IMR-90 (cell line): ENCODE results near the gene NCOA5. TPM values are rescaled to one million over a fixed set of nuclear protein-coding genes. Genes with fewer than 3 reads are reported as not detected.

ENCODE experiments used
- ATAC-seq: fragments of 200-7000 bp; cut with Tn5 transposase; 2 replicates; pipeline ENCODE4 v1.9.1; 2020; ENCODE audit warnings: low read depth, mild to moderate bottlenecking, moderate library complexity
- BruUV-seq: library from RNA; stranded (reverse); fragments of 400-500 nt; replicated peaks from 2 replicates; lab custom pipeline; 2021; lab: Mats Ljungman, UMichigan
- CTCF ChIA-PET: fragments of 300-600 bp; formaldehyde crosslinking; extraction: SDS; loops from one replicate; lab custom pipeline; 2021; ENCODE audit warnings: antibody characterized with exemption; lab: Yijun Ruan, JAX
- POLR2A ChIA-PET: fragments of 300-600 bp; sonication (Branson Sonifier 250); formaldehyde crosslinking; loops from one replicate; lab custom pipeline; 2022; ENCODE audit warnings: antibody characterized with exemption; ENCODE audit not compliant: unreplicated experiment; lab: Charles Lee
- DNase-seq: peaks from one replicate; pipeline ENCODE4 v3.0.0; 2013
- H2AFZ ChIP-seq: replicated peaks from 2 replicates; pipeline ENCODE3; 2013; ENCODE audit warnings: low read length, mild to moderate bottlenecking; ENCODE audit not compliant: poor library complexity
- H2AK5ac ChIP-seq: 2 replicates; pipeline ENCODE4 v1.6.1; 2013; ENCODE audit warnings: low read depth, low read length, inconsistent platforms
- H2AK9ac ChIP-seq: replicated peaks from 2 replicates; pipeline ENCODE3; 2013; ENCODE audit warnings: mild to moderate bottlenecking, low read depth, low read length, moderate library complexity; ENCODE audit not compliant: poor library complexity
- H2BK120ac ChIP-seq: 2 replicates; pipeline ENCODE4 v1.6.1; 2013; ENCODE audit warnings: low read depth, low read length, inconsistent platforms
- H2BK15ac ChIP-seq: 3 replicates; pipeline ENCODE4 v1.6.1; 2013; ENCODE audit warnings: low read depth, low read length, inconsistent platforms
- H2BK20ac ChIP-seq: 2 replicates; pipeline ENCODE4 v1.6.1; 2013; ENCODE audit warnings: low read depth, mild to moderate bottlenecking, inconsistent platforms, low read length, moderate library complexity
- H2BK5ac ChIP-seq: 2 replicates; pipeline ENCODE4 v1.6.1; 2013; ENCODE audit warnings: mild to moderate bottlenecking, low read depth, low read length, inconsistent platforms; ENCODE audit not compliant: poor library complexity, severe bottlenecking
- H3K14ac ChIP-seq: replicated peaks from 2 replicates; pipeline ENCODE4 v1.6.1; 2013; ENCODE audit warnings: low read depth, low read length, inconsistent platforms
- H3K18ac ChIP-seq: 2 replicates; pipeline ENCODE4 v1.6.1; 2013; ENCODE audit warnings: low read depth, low read length, control low read depth
- H3K23ac ChIP-seq: 2 replicates; pipeline ENCODE4 v1.6.1; 2013; ENCODE audit warnings: low read depth, low read length, inconsistent platforms
- H3K27ac ChIP-seq: 2 replicates; pipeline ENCODE4 v1.5.1; 2013; ENCODE audit warnings: mild to moderate bottlenecking, control low read depth, low read length; ENCODE audit not compliant: insufficient read depth
- H3K27me3 ChIP-seq: 2 replicates; pipeline ENCODE4 v1.6.1; 2013; ENCODE audit warnings: low read length; ENCODE audit not compliant: control insufficient read depth, insufficient read depth
- H3K36me3 ChIP-seq: 2 replicates; pipeline ENCODE4 v1.6.1; 2013; ENCODE audit warnings: low read length, mixed read lengths; ENCODE audit not compliant: control insufficient read depth, insufficient read depth
- H3K4ac ChIP-seq: 2 replicates; pipeline ENCODE4 v1.6.1; 2013; ENCODE audit warnings: low read depth, low read length, inconsistent platforms
- H3K4me1 ChIP-seq: 2 replicates; pipeline ENCODE4 v1.6.1; 2013; ENCODE audit warnings: low read length, mixed read lengths; ENCODE audit not compliant: control insufficient read depth, insufficient read depth
- H3K4me2 ChIP-seq: 2 replicates; pipeline ENCODE4 v1.6.1; 2013; ENCODE audit warnings: low read depth, mild to moderate bottlenecking, control low read depth, low read length, moderate library complexity
- H3K4me3 ChIP-seq: 2 replicates; pipeline ENCODE4 v1.5.1; 2013; ENCODE audit warnings: low read depth, mild to moderate bottlenecking, control low read depth, low read length, moderate library complexity; ENCODE audit not compliant: insufficient read depth
- H3K56ac ChIP-seq: 2 replicates; pipeline ENCODE4 v1.6.1; 2013; ENCODE audit warnings: low read length, inconsistent platforms; ENCODE audit not compliant: insufficient read depth; ENCODE audit errors: extremely low read depth
- H3K79me1 ChIP-seq, 2 experiments: 2 replicates each; pipeline ENCODE4 v1.6.1; 2013; ENCODE audit warnings: low read length in 2 of 2, inconsistent platforms in 1 of 2, low read depth in 1 of 2
- H3K9ac ChIP-seq: 2 replicates; pipeline ENCODE4 v1.6.1; 2013; ENCODE audit warnings: low read depth, low read length, control low read depth
- H3K9me1 ChIP-seq: 2 replicates; pipeline ENCODE4 v1.6.1; 2013; ENCODE audit warnings: low read length, inconsistent platforms; ENCODE audit not compliant: insufficient read depth
- H3K9me3 ChIP-seq: 2 replicates; pipeline ENCODE4 v1.6.1; 2013; ENCODE audit warnings: low read length; ENCODE audit not compliant: control insufficient read depth, insufficient read depth
- H4K20me1 ChIP-seq: 2 replicates; pipeline ENCODE4 v1.6.1; 2013; ENCODE audit warnings: low read length, inconsistent platforms; ENCODE audit not compliant: insufficient read depth
- H4K5ac ChIP-seq: 2 replicates; pipeline ENCODE4 v1.6.1; 2013; ENCODE audit warnings: mild to moderate bottlenecking, low read depth, low read length, control low read depth
- H4K8ac ChIP-seq, 2 experiments: 2 replicates each; pipeline ENCODE4 v1.6.1; 2013; ENCODE audit warnings: low read depth in 2 of 2, low read length in 2 of 2, control low read depth in 1 of 2, inconsistent platforms in 1 of 2
- H4K91ac ChIP-seq: 2 replicates; pipeline ENCODE4 v1.6.1; 2013; ENCODE audit warnings: low read depth, low read length, inconsistent platforms; ENCODE audit not compliant: insufficient read depth
- CEBPB ChIP-seq: IDR thresholded peaks from 2 replicates; pipeline ENCODE4 v1.6.1; 2012; ENCODE audit warnings: low read depth, low read length, improper control_type of control experiment
- ELK1 ChIP-seq: fragments of 150-350 bp; IDR thresholded peaks from 2 replicates; pipeline ENCODE4 v1.6.1; 2016; ENCODE audit warnings: low read depth, mild to moderate bottlenecking, low read length, moderate library complexity, borderline replicate concordance
- FOS ChIP-seq: fragments of 150-350 bp; IDR thresholded peaks from 2 replicates; pipeline ENCODE4 v1.6.1; 2016; ENCODE audit warnings: low read depth, low read length
- MAZ ChIP-seq: IDR thresholded peaks from 2 replicates; pipeline ENCODE4 v1.6.1; 2012; ENCODE audit warnings: low read depth, mild to moderate bottlenecking, low read length, improper control_type of control experiment, moderate library complexity, borderline replicate concordance
- MXI1 ChIP-seq: IDR thresholded peaks from 2 replicates; pipeline ENCODE4 v1.6.1; 2012; ENCODE audit warnings: low read depth, mild to moderate bottlenecking, low read length, moderate library complexity, borderline replicate concordance
- NFE2L2 ChIP-seq: fragments of 150-350 bp; IDR thresholded peaks from 2 replicates; pipeline ENCODE4 v1.6.1; 2016; ENCODE audit warnings: low read depth, mild to moderate bottlenecking, low read length
- POLR2A ChIP-seq: IDR thresholded peaks from 2 replicates; pipeline ENCODE4 v1.6.1; 2012; ENCODE audit warnings: mild to moderate bottlenecking, low read depth, low read length
- RAD21 ChIP-seq: IDR thresholded peaks from 2 replicates; pipeline ENCODE4 v1.6.1; 2012; ENCODE audit warnings: low read length, improper control_type of control experiment
- RCOR1 ChIP-seq: IDR thresholded peaks from 2 replicates; pipeline ENCODE4 v1.6.1; 2012; ENCODE audit warnings: mild to moderate bottlenecking, low read length, improper control_type of control experiment; ENCODE audit not compliant: insufficient replicate concordance
- RFX5 ChIP-seq: IDR thresholded peaks from 2 replicates; pipeline ENCODE4 v1.8.0; 2012; ENCODE audit warnings: low read depth, mild to moderate bottlenecking, low read length, moderate library complexity
- SMC3 ChIP-seq: fragments of 150-350 bp; IDR thresholded peaks from 2 replicates; pipeline ENCODE4 v1.6.1; 2016; ENCODE audit warnings: low read depth, mild to moderate bottlenecking, antibody characterized with exemption, low read length, moderate library complexity
- WGBS, 2 experiments: methylation state at CpG; one replicate each; pipeline versions ENCODE4 v1.1.5 to v1.1.7; 2013; ENCODE audit warnings: missing lambda C conversion rate in 2 of 2; ENCODE audit not compliant: insufficient read length in 1 of 2; ENCODE audit errors: extremely low coverage in 2 of 2; 5-methylcytosine and 5-hydroxymethylcytosine counted together
- dilution Hi-C: fragments of 300-500 bp; cut with HindIII; formaldehyde crosslinking; loops from one replicate; pipeline ENCODE4 v1.14.3; 2018; ENCODE audit warnings: low sequenced_read_pairs; ENCODE audit not compliant: unreplicated experiment
- in situ Hi-C: fragments of 300-500 bp; cut with MboI; formaldehyde crosslinking; loops from 3 replicates; pipeline ENCODE4 v1.14.3; 2019; ENCODE audit warnings: low sequenced_read_pairs, inconsistent platforms, mixed read lengths
- intact Hi-C: fragments of 100-400 bp; cut with micrococcal nuclease; formaldehyde crosslinking; loops from 2 replicates; pipeline ENCODE4 v1.10.0; 2022
- polyA plus RNA-seq, 3 experiments: library from polyadenylated mRNA; depleted of rRNA; stranded (reverse); fragments of >200 nt; gene quantifications; 2 replicates each; pipeline ENCODE4 v1.2.3, GENCODE V29; 2012; ENCODE audit warnings: low replicate concordance in 1 of 3
- total RNA-seq: library from RNA; depleted of rRNA; stranded (reverse); fragments of >200 nt; gene quantifications from 2 replicates; pipeline ENCODE4 v1.2.3, GENCODE V29; 2012
- TF ChIP-seq, protein P1 (sequence below): fragments of 150-350 bp; IDR thresholded peaks from 2 replicates; pipeline ENCODE4 v1.6.1; 2017; ENCODE audit warnings: mild to moderate bottlenecking, antibody characterized with exemption, low read length, low read depth

Gene NCOA5
- total and polyA plus RNA-seq, 2 of the 4 experiments (the other 2 are of a cell fraction), result 17.4 to 20.6 TPM

GRCh38 chr20:46133886-46134654, 44.3 kb upstream of the NCOA5 start:
- Histone ChIP-seq H3K18ac (no peak overlapping the region), H3K9me1 (no peaks in the 10 kb centered on the region), H2AK5ac (no peak overlapping the region), H3K36me3 (no peaks in the 10 kb centered on the region), H3K56ac (no peak overlapping the region), H3K79me1 (no peaks in the 10 kb centered on the region), H4K91ac (no peak overlapping the region), H2BK15ac (no peak overlapping the region), H3K9ac (no peak overlapping the region), H2BK5ac (no peak overlapping the region), H3K4me1 (no peaks in the 10 kb centered on the region), H3K4me3 (no peak overlapping the region), H2BK120ac (no peak overlapping the region), H2AK9ac (no peak overlapping the region), H3K4ac (no peak overlapping the region), H4K20me1 (no peaks in the 10 kb centered on the region), H3K4me2 (no peak overlapping the region), H4K5ac (no peak overlapping the region), H2AFZ (no peak overlapping the region), H3K9me3 (no peaks in the 10 kb centered on the region), H3K23ac (no peak overlapping the region), H2BK20ac (no peak overlapping the region), H4K8ac (no peak overlapping the region), H3K14ac (no peak overlapping the region), H3K27me3 (peaks cover 45% of the 10 kb centered on the region), H3K27ac (no peak overlapping the region)
- DNase-seq (no peak), ATAC-seq (no peak)
- intact Hi-C loops, result loop anchor here (2.0 to 5.0 kb wide), 2 partner anchors 193 to 351 kb away; no protein-coding TSS in a partner anchor
- CTCF ChIA-PET, result no interaction called here
- no TSS peak for BruUV-seq
- dilution Hi-C loops, result no loop called here
- POLR2A ChIA-PET, result interaction anchor here (0.6 kb wide), 1 partner anchor 98 kb away, joined by 3 read pairs; no protein-coding TSS in a partner anchor
- WGBS, 2 experiments, result 52% methylated on average over 3 of the region's 11 CpGs; no CpG with 5 or more reads in 1 of the 2 experiments
- TF ChIP-seq, protein P1, sequence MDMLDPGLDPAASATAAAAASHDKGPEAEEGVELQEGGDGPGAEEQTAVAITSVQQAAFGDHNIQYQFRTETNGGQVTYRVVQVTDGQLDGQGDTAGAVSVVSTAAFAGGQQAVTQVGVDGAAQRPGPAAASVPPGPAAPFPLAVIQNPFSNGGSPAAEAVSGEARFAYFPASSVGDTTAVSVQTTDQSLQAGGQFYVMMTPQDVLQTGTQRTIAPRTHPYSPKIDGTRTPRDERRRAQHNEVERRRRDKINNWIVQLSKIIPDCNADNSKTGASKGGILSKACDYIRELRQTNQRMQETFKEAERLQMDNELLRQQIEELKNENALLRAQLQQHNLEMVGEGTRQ, result no peak
- no peak for TF ChIP-seq FOS
- TF ChIP-seq MXI1, result no peak
- no peak for TF ChIP-seq RFX5
- no peak for TF ChIP-seq CEBPB
- TF ChIP-seq POLR2A, result no peak
- TF ChIP-seq NFE2L2, result no peak
- TF ChIP-seq RCOR1, result no peak
- no peak for TF ChIP-seq SMC3
- no peak for TF ChIP-seq RAD21
- no peak for TF ChIP-seq MAZ
- no peak for TF ChIP-seq ELK1
- in situ Hi-C loops, result no loop called here
